Astrocyte (in vitro differentiated cells and primary cell): ENCODE results near the gene PAPPA2.

Experiments used
- EZH2 ChIP-seq: IDR thresholded peaks from 2 replicates; pipeline ENCODE4 v1.6.1; 2012; ENCODE audit warnings: mild to moderate bottlenecking, low read length, inconsistent platforms; ENCODE audit not compliant: insufficient read depth
- TF ChIP-seq, protein P1 (sequence below): IDR thresholded peaks from 2 replicates; pipeline ENCODE4 v1.5.1; 2011; ENCODE audit warnings: low read depth, mild to moderate bottlenecking, inconsistent platforms, low read length, moderate library complexity; ENCODE audit not compliant: insufficient read depth

DNA sequence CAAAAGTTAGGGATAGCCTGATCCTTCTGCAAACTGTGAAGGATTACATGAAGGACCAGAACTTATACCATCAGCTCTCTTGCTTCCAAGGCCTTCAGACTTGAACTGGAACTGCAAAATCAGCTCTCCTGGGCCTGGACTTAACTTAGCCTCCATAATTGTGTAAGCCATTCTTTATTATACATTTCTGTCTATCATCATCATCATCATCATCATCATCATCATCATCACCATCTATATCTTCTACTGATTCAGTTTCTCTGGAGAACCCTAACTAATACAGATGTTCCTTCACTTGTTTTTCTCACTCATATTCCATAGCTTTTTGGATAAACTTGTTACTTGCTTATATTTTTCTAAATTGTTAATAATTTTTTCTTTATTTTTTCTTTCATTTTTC, 50.0 kb downstream of the PAPPA2 start:
- TF ChIP-seq, protein P1, sequence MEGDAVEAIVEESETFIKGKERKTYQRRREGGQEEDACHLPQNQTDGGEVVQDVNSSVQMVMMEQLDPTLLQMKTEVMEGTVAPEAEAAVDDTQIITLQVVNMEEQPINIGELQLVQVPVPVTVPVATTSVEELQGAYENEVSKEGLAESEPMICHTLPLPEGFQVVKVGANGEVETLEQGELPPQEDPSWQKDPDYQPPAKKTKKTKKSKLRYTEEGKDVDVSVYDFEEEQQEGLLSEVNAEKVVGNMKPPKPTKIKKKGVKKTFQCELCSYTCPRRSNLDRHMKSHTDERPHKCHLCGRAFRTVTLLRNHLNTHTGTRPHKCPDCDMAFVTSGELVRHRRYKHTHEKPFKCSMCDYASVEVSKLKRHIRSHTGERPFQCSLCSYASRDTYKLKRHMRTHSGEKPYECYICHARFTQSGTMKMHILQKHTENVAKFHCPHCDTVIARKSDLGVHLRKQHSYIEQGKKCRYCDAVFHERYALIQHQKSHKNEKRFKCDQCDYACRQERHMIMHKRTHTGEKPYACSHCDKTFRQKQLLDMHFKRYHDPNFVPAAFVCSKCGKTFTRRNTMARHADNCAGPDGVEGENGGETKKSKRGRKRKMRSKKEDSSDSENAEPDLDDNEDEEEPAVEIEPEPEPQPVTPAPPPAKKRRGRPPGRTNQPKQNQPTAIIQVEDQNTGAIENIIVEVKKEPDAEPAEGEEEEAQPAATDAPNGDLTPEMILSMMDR: no peak
- no peak for TF ChIP-seq EZH2
